ENCODE measurements around the gene MARCHF11. TPM values are rescaled to one million over a fixed set of nuclear protein-coding genes. Genes with fewer than 3 reads are reported as not detected.

Gene MARCHF11
- total and polyA plus RNA-seq, 2 donors (not counting 1 experiment from before 2014, with no cell fraction given): not detected

GRCh38 chr5:16147179-16147900 is 32.3 kb downstream of the MARCHF11 start:
- no peaks in the 10 kb centered on the region for H3K79me2 ChIP-seq (ENCODE audit: control insufficient read depth, insufficient read depth, low read length)
- no peak for DNase-seq (ENCODE audit: low read depth in 2 of 2)

GRCh38 chr5:16144416-16144815 is 35.2 kb downstream of the MARCHF11 start:
- no peak overlapping the region for H3K27ac ChIP-seq (ENCODE audit: insufficient read depth, low read length)
- no peak overlapping the region for H3K9ac ChIP-seq (ENCODE audit: insufficient read depth, low read length)
- no peaks in the 10 kb centered on the region for H3K79me2 ChIP-seq (ENCODE audit: control insufficient read depth, insufficient read depth, low read length)
- H3K36me3 ChIP-seq (ENCODE audit: control insufficient read depth, insufficient read depth, low read length): no peaks in the 10 kb centered on the region
- H3K4me1 ChIP-seq (ENCODE audit: control insufficient read depth, extremely low read depth, insufficient read depth, low read length): no peaks in the 10 kb centered on the region
- no peaks in the 10 kb centered on the region for H4K20me1 ChIP-seq (ENCODE audit: control insufficient read depth, extremely low read depth, insufficient read depth, low read length)
- TF ChIP-seq CTCF (conservative IDR thresholded peaks at IDR 0.05 in 1 of 2, IDR thresholded peaks at IDR 0.05 in 1 of 2; ENCODE audit: low read depth in 1 of 2, low read length in 2 of 2) (no peak), EZH2 (IDR thresholded peaks at IDR 0.05; ENCODE audit: low read length, missing control alignments) (no peak)
- H3K4me2 ChIP-seq (ENCODE audit: extremely low read depth, insufficient read depth, low read length): no peak overlapping the region
- no peaks in the 10 kb centered on the region for H3K27me3 ChIP-seq (ENCODE audit: control insufficient read depth, insufficient read depth, low read length)
- no peaks in the 10 kb centered on the region for H3K9me3 ChIP-seq (ENCODE audit: control insufficient read depth, insufficient read depth, low read depth, low read length)
- DNase-seq (ENCODE audit: low read depth in 2 of 2): no peak
- no peak overlapping the region for H3K4me3 ChIP-seq (replicated peaks in 1 of 4; ENCODE audit: control extremely low read depth in 1 of 4, insufficient read depth in 1 of 4, low read depth in 3 of 4, low read length in 4 of 4)
- H2AFZ ChIP-seq (ENCODE audit: low read length): no peak overlapping the region

More at GRCh38 chr5:16147179-16147900, 32.3 kb downstream of the MARCHF11 start:
- H3K9ac ChIP-seq (ENCODE audit: insufficient read depth, low read length): no peak overlapping the region
- H3K9me3 ChIP-seq (ENCODE audit: control insufficient read depth, insufficient read depth, low read depth, low read length): no peaks in the 10 kb centered on the region
- no peaks in the 10 kb centered on the region for H4K20me1 ChIP-seq (ENCODE audit: control insufficient read depth, extremely low read depth, insufficient read depth, low read length)
- H3K27me3 ChIP-seq (ENCODE audit: control insufficient read depth, insufficient read depth, low read length): no peaks in the 10 kb centered on the region
- no peak overlapping the region for H3K27ac ChIP-seq (ENCODE audit: insufficient read depth, low read length)
- H3K4me1 ChIP-seq (ENCODE audit: control insufficient read depth, extremely low read depth, insufficient read depth, low read length): no peaks in the 10 kb centered on the region
- TF ChIP-seq EZH2 (IDR thresholded peaks at IDR 0.05; ENCODE audit: low read length, missing control alignments) (no peak), CTCF (conservative IDR thresholded peaks at IDR 0.05 in 1 of 2, IDR thresholded peaks at IDR 0.05 in 1 of 2; ENCODE audit: low read depth in 1 of 2, low read length in 2 of 2) (no peak)
- H2AFZ ChIP-seq (ENCODE audit: low read length): no peak overlapping the region
- no peak overlapping the region for H3K4me2 ChIP-seq (ENCODE audit: extremely low read depth, insufficient read depth, low read length)
- no peak overlapping the region for H3K4me3 ChIP-seq (replicated peaks in 1 of 4; ENCODE audit: control extremely low read depth in 1 of 4, insufficient read depth in 1 of 4, low read depth in 3 of 4, low read length in 4 of 4)
- no peaks in the 10 kb centered on the region for H3K36me3 ChIP-seq (ENCODE audit: control insufficient read depth, insufficient read depth, low read length)

- no peak overlapping the region for H3K27ac ChIP-seq (ENCODE audit: insufficient read depth, low read length)
- no peak for TF ChIP-seq CTCF (conservative IDR thresholded peaks at IDR 0.05 in 1 of 2, IDR thresholded peaks at IDR 0.05 in 1 of 2; ENCODE audit: low read depth in 1 of 2, low read length in 2 of 2)
- TF ChIP-seq EZH2 (IDR thresholded peaks at IDR 0.05; ENCODE audit: low read length, missing control alignments): no peak
- DNase-seq (ENCODE audit: low read depth in 2 of 2): no peak
- no peak overlapping the region for H3K9ac ChIP-seq (ENCODE audit: insufficient read depth, low read length)
- H3K9me3 ChIP-seq (ENCODE audit: control insufficient read depth, insufficient read depth, low read depth, low read length): no peaks in the 10 kb centered on the region
- no peak overlapping the region for H3K4me3 ChIP-seq (replicated peaks in 1 of 4; ENCODE audit: control extremely low read depth in 1 of 4, insufficient read depth in 1 of 4, low read depth in 3 of 4, low read length in 4 of 4)
- H2AFZ ChIP-seq (ENCODE audit: low read length): no peak overlapping the region
- no peaks in the 10 kb centered on the region for H3K79me2 ChIP-seq (ENCODE audit: control insufficient read depth, insufficient read depth, low read length)
- H3K27me3 ChIP-seq (ENCODE audit: control insufficient read depth, insufficient read depth, low read length): no peaks in the 10 kb centered on the region
- H3K36me3 ChIP-seq (ENCODE audit: control insufficient read depth, insufficient read depth, low read length): no peaks in the 10 kb centered on the region
- no peak overlapping the region for H3K4me2 ChIP-seq (ENCODE audit: extremely low read depth, insufficient read depth, low read length)
- no peaks in the 10 kb centered on the region for H3K4me1 ChIP-seq (ENCODE audit: control insufficient read depth, extremely low read depth, insufficient read depth, low read length)
- H4K20me1 ChIP-seq (ENCODE audit: control insufficient read depth, extremely low read depth, insufficient read depth, low read length): no peaks in the 10 kb centered on the region
Observed at GRCh38 chr5:16143361-16144049, 36.1 kb downstream of the MARCHF11 start.

All from fibroblast of lung (primary cell).